HepG2 (cell line): ENCODE data around the gene SRD5A1.

Source experiments
- CENPX ChIP-seq: sonication (generic); formaldehyde crosslinking; IDR thresholded peaks from 2 replicates; pipeline ENCODE4 v1.9.0; 2021; ENCODE audit warnings: mild to moderate bottlenecking, missing genetic modification reagents, moderate library complexity
- CTCF ChIP-seq: sonication (generic); formaldehyde crosslinking; IDR thresholded peaks from 2 replicates; pipeline ENCODE4 v1.5.0; 2020; ENCODE audit warnings: mild to moderate bottlenecking, missing genetic modification reagents, moderate library complexity
- FOSL1 ChIP-seq: sonication (generic); formaldehyde crosslinking; IDR thresholded peaks from 2 replicates; pipeline ENCODE4 v1.9.0; 2021; ENCODE audit warnings: missing genetic modification reagents, borderline replicate concordance
- KAT7 ChIP-seq: IDR thresholded peaks from 2 replicates; pipeline ENCODE4 v1.6.1; 2018; ENCODE audit warnings: borderline replicate concordance, missing compliant biosample characterization
- MXD4 ChIP-seq: IDR thresholded peaks from 2 replicates; pipeline ENCODE4 v1.6.1; 2016; ENCODE audit warnings: mild to moderate bottlenecking, missing biosample characterization, missing genetic modification reagents
- NFIB ChIP-seq: sonication (generic); formaldehyde crosslinking; IDR thresholded peaks from 2 replicates; pipeline ENCODE4 v1.9.0; 2021; ENCODE audit warnings: missing genetic modification reagents, mild to moderate bottlenecking, borderline replicate concordance
- NR2F6 ChIP-seq, 2 experiments: IDR thresholded peaks; 2 replicates each; pipeline ENCODE4 v1.6.1; 2016; ENCODE audit warnings: antibody characterized with exemption in 1 of 2, mild to moderate bottlenecking in 1 of 2
- POLR2AphosphoS5 ChIP-seq: IDR thresholded peaks from 2 replicates; pipeline ENCODE4 v1.6.1; 2012; ENCODE audit warnings: low read depth, low read length
- PRDM4 ChIP-seq: sonication (generic); formaldehyde crosslinking; IDR thresholded peaks from 2 replicates; pipeline ENCODE4 v1.9.0; 2021; ENCODE audit warnings: missing genetic modification reagents, borderline replicate concordance
- SP1 ChIP-seq, 2 experiments: fragments of 450-650 bp in 1 of 2; sonication (generic) in 1 of 2; formaldehyde crosslinking in 1 of 2; IDR thresholded peaks; 2 replicates each; pipeline versions ENCODE4 v1.4.0 to v1.6.1; 2016 to 2020; ENCODE audit warnings: missing genetic modification reagents in 1 of 2
- ZBTB7B ChIP-seq: sonication (generic); formaldehyde crosslinking; IDR thresholded peaks from 2 replicates; pipeline ENCODE4 v1.4.0; 2020; ENCODE audit warnings: missing genetic modification reagents
- ZNF512B ChIP-seq: sonication (generic); formaldehyde crosslinking; IDR thresholded peaks from 2 replicates; pipeline ENCODE4 v1.5.1; 2020; ENCODE audit warnings: missing genetic modification reagents, mild to moderate bottlenecking, borderline replicate concordance
- ZNF775 ChIP-seq: sonication (generic); formaldehyde crosslinking; IDR thresholded peaks from 2 replicates; pipeline ENCODE4 v1.4.0; 2020; ENCODE audit warnings: missing genetic modification reagents, mild to moderate bottlenecking, moderate library complexity, borderline replicate concordance

GRCh38 chr5:6604341-6604740 is 28.9 kb upstream of the SRD5A1 start:
- TF ChIP-seq NFIB (CRISPR knock-in tag), result no peak
- TF ChIP-seq CTCF, result no peak
- no peak for TF ChIP-seq NR2F6 (IDR thresholded peaks at IDR 0.05)
- no peak for TF ChIP-seq NR2F6 (CRISPR knock-in tag; IDR thresholded peaks at IDR 0.05)
- TF ChIP-seq ZNF512B, result no peak
- TF ChIP-seq MXD4 (CRISPR knock-in tag), result no peak
- TF ChIP-seq SP1 (IDR thresholded peaks at IDR 0.05), result no peak
- no peak for TF ChIP-seq SP1 (CRISPR knock-in tag; IDR thresholded peaks at IDR 0.05)
- TF ChIP-seq ZNF775 (CRISPR knock-in tag), result no peak
- no peak for TF ChIP-seq CENPX (CRISPR knock-in tag)
- no peak for TF ChIP-seq PRDM4 (CRISPR knock-in tag)
- no peak for TF ChIP-seq POLR2AphosphoS5
- no peak for TF ChIP-seq FOSL1 (CRISPR knock-in tag)
- no peak for TF ChIP-seq ZBTB7B (CRISPR knock-in tag)
- no peak for TF ChIP-seq KAT7 (CRISPR knock-in tag)
